OCI-LY1 (cell line): ENCODE results near the gene HTR1E.

Source experiments
- H2AFZ ChIP-seq: fragments of 200-600 bp; sonication (generic), shearing (Covaris generic); 2 replicates; pipeline ENCODE4 v1.6.0; 2014; ENCODE audit warnings: antibody characterized with exemption, mild to moderate bottlenecking, low read length
- H3F3A ChIP-seq: fragments of 200-600 bp; sonication (generic), shearing (Covaris generic); 2 replicates; pipeline ENCODE4 v1.6.0; 2014; ENCODE audit warnings: mild to moderate bottlenecking, antibody characterized with exemption, low read length, moderate library complexity; ENCODE audit not compliant: insufficient read depth
- H3K27ac ChIP-seq: fragments of 200-600 bp; sonication (generic); 2 replicates; pipeline ENCODE4 v1.5.1; 2014; ENCODE audit warnings: low read length, mixed run types, mild to moderate bottlenecking, low read depth; ENCODE audit not compliant: poor library complexity, severe bottlenecking
- H3K27me3 ChIP-seq: fragments of 200-600 bp; sonication (generic); 2 replicates; pipeline ENCODE4 v1.6.0; 2014; ENCODE audit warnings: antibody characterized with exemption, mild to moderate bottlenecking, low read length, moderate library complexity; ENCODE audit not compliant: insufficient read depth
- H3K36me3 ChIP-seq: fragments of 200-600 bp; sonication (generic); 2 replicates; pipeline ENCODE4 v1.6.1; 2014; ENCODE audit warnings: mild to moderate bottlenecking, antibody characterized with exemption, low read length, moderate library complexity, mixed read lengths; ENCODE audit not compliant: insufficient read depth
- H3K4me1 ChIP-seq: fragments of 200-600 bp; sonication (generic); 2 replicates; pipeline ENCODE4 v1.5.1; 2014; ENCODE audit warnings: mild to moderate bottlenecking, low read length, moderate library complexity; ENCODE audit not compliant: insufficient read depth, severe bottlenecking
- H3K4me2 ChIP-seq: fragments of 200-600 bp; sonication (generic), shearing (Covaris generic); 2 replicates; pipeline ENCODE4 v1.6.1; 2014; ENCODE audit warnings: low read length
- H3K4me3 ChIP-seq: fragments of 200-600 bp; sonication (generic); 2 replicates; pipeline ENCODE4 v1.5.1; 2014; ENCODE audit warnings: low read length, low read depth, mild to moderate bottlenecking, mixed read lengths; ENCODE audit not compliant: poor library complexity, severe bottlenecking
- H3K79me2 ChIP-seq: fragments of 200-600 bp; shearing (Covaris generic); 2 replicates; pipeline ENCODE4 v1.6.1; 2016; ENCODE audit warnings: mixed run types, low read length, mixed read lengths; ENCODE audit not compliant: insufficient read depth
- H3K9ac ChIP-seq: fragments of 200-600 bp; sonication (generic), shearing (Covaris generic); 2 replicates; pipeline ENCODE4 v1.6.1; 2014; ENCODE audit warnings: mild to moderate bottlenecking, low read length, mixed read lengths
- H3K9me2 ChIP-seq: fragments of 200-600 bp; sonication (generic), shearing (Covaris generic); 2 replicates; pipeline ENCODE4 v1.6.1; 2014; ENCODE audit warnings: low read depth, mild to moderate bottlenecking, low read length, mixed read lengths
- H3K9me3 ChIP-seq: fragments of 200-600 bp; shearing (Covaris generic); 2 replicates; pipeline ENCODE4 v1.6.1; 2014; ENCODE audit warnings: low read length, mixed read lengths
- H4K20me1 ChIP-seq: fragments of 200-600 bp; sonication (generic), shearing (Covaris generic); 2 replicates; pipeline ENCODE4 v1.6.0; 2016; ENCODE audit warnings: mild to moderate bottlenecking, low read length; ENCODE audit not compliant: insufficient read depth
- CTCF ChIP-seq: fragments of 200-600 bp; sonication (generic), shearing (Covaris generic); IDR thresholded peaks from 2 replicates; pipeline ENCODE4 v1.5.1; 2017; ENCODE audit warnings: mild to moderate bottlenecking, antibody characterized with exemption, low read length, moderate library complexity, mixed read lengths
- EZH2 ChIP-seq: fragments of 200-600 bp; sonication (generic), shearing (Covaris generic); IDR thresholded peaks from 2 replicates; pipeline ENCODE4 v1.8.0; 2017; ENCODE audit warnings: borderline replicate concordance, mixed run types, mild to moderate bottlenecking, antibody characterized with exemption, low read length, moderate library complexity, mixed read lengths

Gene HTR1E

GRCh38 chr6:87065117-87065516, 127.8 kb downstream of the HTR1E start:
- Histone ChIP-seq H3K9me3 (no peaks in the 10 kb centered on the region), H4K20me1 (no peaks in the 10 kb centered on the region), H3K4me2 (no peak overlapping the region), H3K79me2 (no peaks in the 10 kb centered on the region), H3K4me3 (no peak overlapping the region), H3K4me1 (peaks cover 7% of the 10 kb centered on the region), H3K9me2 (no peaks in the 10 kb centered on the region), H3K36me3 (no peaks in the 10 kb centered on the region), H2AFZ (no peak overlapping the region), H3K27me3 (no peaks in the 10 kb centered on the region), H3F3A (no peaks in the 10 kb centered on the region), H3K9ac (no peak overlapping the region), H3K27ac (no peak overlapping the region)
- TF ChIP-seq CTCF (no peak), EZH2 (no peak)
